GM19239 (cell line): ENCODE data around the gene CYP2C9.

Experiments used
- DNase-seq: peaks from one replicate; pipeline ENCODE4 v3.0.0; 2011; ENCODE audit warnings: low spot score; ENCODE audit not compliant: insufficient read length
- FAIRE-seq: peaks from 2 replicates; lab custom pipeline; 2011; peaks lifted over from hg19 to GRCh38; lab: Jason Lieb, UNC

Gene CYP2C9

GRCh38 chr10:95035332-95036295 is 97.2 kb downstream of the CYP2C9 start:
- no peak for FAIRE-seq
- no peak for DNase-seq

- FAIRE-seq (no peak), DNase-seq (no peak)
Measured at GRCh38 chr10:95039281-95039680, 100.8 kb downstream of the CYP2C9 start.
